GM18517 (cell line): Measurements from ENCODE around the gene KLF17.

Experiments
- ATAC-seq: cut with Tn5 transposase; IDR thresholded peaks from one replicate; pipeline ENCODE4 v1.9.1; 2021; ENCODE audit warnings: mild to moderate bottlenecking, moderate library complexity; ENCODE audit not compliant: unreplicated experiment

The KLF17 gene

DNA sequence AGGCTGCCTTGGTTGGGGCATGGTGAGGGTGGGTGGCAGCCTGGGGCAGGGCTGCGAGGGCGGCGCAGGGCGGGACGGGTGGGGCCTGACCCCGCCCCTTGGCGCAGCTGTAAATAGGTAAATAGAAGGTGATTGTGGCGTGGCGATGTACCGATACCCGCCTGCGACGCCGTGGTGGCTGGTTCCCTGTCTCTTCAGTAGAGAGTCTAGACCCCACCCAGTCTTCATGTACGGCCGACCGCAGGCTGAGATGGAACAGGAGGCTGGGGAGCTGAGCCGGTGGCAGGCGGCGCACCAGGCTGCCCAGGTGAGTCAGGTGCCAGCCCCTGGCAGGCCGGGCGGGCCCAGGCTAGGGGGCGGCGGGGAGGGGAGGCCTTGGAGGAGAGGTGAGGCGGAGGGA is at the start of gene KLF17:
TSS of gene KLF17 (plus strand) at position 140 of the 400 bp plus-strand sequence. CDS start at position 227, 87 bp downstream.
- no peak for ATAC-seq

- ATAC-seq = no peak
These were observed 47.2 kb upstream of the KLF17 start for GRCh38 chr1:44071461-44071860.

DNA sequence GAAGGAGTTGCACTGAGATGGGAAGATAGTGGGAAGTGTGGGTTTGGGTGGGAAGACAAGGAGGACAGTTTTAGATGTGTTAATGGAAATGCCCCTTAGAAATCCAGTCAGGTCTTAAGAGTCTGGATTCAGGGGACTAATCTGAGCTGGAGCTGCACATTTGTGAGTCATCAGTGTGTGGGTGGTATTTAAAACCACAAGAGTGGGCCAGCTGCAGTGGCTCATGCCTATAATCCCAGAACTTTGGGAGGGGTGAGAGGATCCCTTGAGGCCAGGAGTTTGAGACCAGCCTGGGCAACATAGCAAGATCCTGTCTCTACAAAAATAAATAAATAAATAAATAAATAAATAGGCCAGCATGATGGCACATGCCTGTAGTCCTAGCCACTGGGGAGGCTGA is 46.4 kb upstream of the KLF17 start:
- no peak for ATAC-seq

- no peak for ATAC-seq
These were observed 45.8 kb upstream of the KLF17 start for GRCh38 chr1:44072821-44073220.

DNA sequence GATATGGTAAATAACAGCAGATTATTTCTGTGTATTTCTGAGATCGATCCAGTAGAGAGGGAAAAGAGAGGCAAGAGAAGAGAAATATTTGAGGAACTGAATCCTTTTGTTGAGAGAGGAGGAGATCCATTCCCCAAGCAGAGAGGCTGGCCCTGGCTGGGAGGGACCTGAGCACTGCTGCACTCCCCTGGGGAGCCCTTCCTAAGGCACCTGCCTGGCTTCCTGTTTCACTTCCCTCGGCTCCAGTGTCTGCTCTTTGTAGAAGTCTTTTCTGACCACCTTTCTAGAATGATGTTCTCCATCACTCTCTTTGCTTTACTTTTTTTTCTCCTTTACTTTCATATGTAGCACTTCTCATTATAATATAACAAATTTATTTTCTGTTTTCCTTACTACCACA is 45.1 kb upstream of the KLF17 start:
- ATAC-seq = no peak

DNA sequence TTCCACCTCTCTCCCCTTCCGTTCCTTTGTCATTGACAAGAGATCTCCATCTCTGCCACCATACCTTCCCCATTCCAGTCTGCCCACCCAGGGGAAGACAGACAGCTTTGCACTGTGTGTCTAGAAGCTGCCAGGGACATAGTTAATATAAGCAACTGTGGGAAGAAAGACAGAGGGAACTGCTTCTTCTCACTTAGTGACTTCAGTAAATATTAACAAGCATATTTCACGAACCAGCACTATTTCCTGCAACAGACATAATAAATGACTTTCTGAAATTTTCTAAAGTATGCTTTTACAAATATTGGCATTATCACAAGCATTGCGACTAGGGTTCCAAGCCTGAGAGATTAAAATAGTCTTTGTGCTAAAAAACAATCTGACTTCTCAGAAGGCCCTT is 44.2 kb upstream of the KLF17 start:
- no peak for ATAC-seq

- ATAC-seq = no peak
These were observed 42.6 kb upstream of the KLF17 start for GRCh38 chr1:44076066-44076465.

DNA sequence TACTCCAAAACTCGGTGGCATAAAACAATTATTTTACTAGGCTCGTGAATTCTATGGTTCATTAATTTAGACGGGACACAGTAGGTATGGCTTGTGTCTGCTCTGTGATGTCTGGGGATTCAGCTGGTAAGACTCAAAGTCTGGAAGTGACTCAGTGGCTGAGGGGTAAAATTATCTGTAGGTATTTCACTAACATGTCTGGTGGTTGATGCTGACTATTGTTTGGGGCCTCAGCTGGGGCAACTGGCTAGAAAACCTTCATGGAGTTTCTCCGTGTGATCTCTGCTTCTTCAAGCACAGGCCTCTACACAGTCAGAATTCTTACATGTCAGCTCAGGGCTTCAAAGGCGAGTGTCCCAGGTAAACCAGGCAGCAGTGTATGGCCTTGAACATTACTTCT is 41.2 kb upstream of the KLF17 start:
- ATAC-seq = no peak

DNA sequence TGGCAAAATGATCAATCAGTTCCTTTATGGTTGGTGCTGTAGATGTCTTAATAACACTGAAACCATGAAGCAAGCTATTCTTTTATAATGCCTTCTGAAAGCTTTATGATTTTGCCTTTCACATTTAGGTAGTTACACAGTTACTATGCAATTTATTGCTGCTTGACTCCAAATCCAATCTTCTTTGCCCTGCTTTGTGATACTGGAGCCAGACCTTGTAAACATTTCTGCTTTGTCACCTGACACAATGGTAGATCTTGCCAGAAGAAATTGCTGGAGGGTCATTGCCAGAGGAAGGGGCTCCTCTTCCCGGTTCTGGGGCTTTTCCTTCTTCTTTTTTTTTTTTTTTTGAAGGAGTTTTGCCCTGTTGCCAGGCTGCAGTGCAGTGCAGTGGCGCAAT is 40.5 kb upstream of the KLF17 start:
- ATAC-seq = no peak

DNA sequence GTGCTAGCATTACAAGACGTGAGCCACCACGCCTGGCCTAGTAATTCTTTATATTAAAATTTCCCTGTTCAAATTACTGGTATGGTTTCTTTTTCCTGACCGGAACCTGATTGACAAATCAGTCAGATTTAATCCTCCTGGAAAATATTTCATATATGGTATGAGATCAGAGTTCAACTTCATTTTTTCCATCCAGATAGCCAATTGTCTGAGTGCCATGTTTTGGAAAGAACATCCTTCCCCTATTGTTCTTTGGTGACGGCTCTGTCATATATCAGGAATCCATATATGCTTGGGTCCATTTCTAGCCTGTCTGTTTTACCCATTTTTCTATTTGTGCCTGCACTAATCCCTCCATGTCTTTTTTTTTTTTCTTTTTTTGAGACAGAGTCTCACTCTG is 39.1 kb upstream of the KLF17 start:
- ATAC-seq = no peak

DNA sequence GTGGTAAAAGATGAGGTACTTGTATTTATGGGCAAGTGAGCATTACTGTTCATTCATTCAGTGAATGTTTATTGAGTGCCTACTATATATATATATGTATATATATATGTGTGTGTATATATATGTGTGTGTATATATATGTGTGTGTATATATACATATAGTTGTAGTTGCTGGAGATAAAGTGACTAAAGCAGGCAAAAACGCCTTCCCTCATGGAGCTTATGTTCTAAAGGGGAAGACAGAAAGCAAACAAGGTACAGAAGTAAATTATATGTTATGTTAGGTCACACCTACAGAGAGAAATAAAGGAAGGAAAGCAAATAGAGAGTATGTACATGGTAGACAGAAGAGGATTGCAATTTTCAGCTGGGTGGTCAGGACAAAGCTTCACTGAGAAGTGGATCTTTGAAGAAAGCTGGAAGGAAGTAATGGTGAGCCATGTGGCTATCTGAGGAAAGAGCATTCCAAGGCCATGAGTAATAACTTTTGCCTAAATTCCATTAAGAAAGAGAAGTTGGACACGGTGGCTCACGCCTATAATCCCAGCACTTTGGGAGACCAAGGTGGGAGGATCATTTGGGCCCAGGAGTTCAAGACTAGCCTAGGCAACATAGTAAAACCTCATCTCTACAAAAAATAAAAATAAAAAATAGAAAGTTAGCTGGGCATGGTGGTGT is 33.5 kb upstream of the KLF17 start:
- ATAC-seq = no peak

- ATAC-seq = no peak
These were observed 31.7 kb upstream of the KLF17 start for GRCh38 chr1:44086692-44087474.

DNA sequence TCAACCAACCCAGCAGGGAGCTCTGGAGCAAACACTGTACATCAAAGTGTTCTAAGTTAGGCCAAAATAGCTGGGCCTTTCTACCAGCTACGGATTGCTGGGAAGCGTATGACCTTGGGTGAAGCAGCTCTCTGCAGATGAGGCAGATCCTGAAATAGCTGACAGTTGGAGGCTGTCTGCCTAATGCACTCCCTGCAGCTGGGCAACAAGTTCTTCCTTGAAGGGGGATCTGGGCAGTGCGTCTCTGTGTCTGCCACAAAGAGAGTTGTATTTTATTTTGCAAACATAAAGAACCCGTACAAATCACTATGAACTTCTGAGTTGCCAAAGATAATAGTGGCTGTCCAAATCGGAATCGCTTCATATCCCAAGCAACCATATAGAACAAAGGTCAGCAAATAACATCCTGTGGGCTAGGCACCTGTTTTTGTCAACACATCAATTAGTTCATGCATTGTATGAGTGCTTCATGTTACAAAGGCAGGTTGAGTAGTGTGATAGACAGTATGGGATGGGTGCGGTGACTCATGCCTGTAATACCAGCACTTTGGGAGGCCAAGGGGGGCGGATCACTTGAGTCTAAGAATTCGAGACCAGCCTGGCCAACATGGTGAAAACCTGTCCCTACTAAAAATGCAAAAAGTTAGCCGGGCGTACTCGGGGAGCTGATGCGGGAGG is 29.1 kb upstream of the KLF17 start:
- ATAC-seq = no peak

GRCh38 chr1:44090429-44091252 is 28.0 kb upstream of the KLF17 start:
- no peak for ATAC-seq

GRCh38 chr1:44094047-44094446 is 24.6 kb upstream of the KLF17 start:
- ATAC-seq = no peak

DNA sequence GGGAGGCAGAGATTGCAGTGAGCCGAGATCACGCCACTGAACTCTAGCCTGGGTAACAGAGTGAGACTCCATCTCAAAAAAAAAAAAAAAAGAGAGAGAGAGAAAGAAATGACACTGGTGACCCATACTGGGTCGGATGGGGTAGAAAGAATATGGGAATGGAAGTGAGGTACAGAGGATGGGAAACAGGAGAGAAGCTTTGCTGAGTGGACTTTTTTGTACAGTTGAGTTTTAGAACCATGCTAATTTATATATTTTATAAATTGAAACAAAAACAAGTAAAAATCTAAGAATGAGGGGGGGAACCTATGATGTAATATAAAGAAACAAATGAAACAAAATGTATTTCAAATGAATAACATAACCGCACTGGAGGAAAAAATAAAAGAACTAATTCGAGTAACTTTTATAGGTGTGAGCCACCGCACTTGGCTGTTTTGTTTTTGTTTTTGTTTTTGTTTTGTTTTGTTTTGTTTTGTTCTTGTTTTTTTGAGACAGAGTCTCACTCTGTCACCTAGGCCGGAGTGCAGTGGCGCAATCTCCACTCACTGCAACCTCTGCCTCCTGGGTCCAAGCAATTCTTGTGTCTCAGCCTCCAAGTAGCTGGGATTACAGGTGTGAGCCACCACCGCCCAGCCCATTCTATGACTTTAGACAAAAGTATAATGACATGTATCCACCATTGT is 18.3 kb upstream of the KLF17 start:
- ATAC-seq = no peak

DNA sequence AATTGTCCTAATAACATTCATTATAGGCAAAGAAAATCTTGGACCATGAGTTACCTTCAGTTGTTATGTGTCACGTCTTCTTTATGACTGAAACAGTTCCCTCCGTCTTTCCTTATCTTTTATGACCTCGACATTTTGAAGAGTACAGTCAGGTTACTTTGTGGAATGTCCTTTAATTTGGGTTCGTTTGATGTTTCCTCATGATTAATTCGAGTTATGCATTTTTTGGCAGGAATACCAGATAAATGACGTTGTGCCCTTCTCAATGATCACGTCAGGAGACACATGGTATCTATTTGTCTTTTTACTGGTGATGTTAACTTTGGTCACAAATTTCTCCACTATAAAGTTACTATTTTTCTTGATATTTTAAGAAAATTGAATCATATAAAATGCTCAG is 17.3 kb upstream of the KLF17 start:
- ATAC-seq = no peak

DNA sequence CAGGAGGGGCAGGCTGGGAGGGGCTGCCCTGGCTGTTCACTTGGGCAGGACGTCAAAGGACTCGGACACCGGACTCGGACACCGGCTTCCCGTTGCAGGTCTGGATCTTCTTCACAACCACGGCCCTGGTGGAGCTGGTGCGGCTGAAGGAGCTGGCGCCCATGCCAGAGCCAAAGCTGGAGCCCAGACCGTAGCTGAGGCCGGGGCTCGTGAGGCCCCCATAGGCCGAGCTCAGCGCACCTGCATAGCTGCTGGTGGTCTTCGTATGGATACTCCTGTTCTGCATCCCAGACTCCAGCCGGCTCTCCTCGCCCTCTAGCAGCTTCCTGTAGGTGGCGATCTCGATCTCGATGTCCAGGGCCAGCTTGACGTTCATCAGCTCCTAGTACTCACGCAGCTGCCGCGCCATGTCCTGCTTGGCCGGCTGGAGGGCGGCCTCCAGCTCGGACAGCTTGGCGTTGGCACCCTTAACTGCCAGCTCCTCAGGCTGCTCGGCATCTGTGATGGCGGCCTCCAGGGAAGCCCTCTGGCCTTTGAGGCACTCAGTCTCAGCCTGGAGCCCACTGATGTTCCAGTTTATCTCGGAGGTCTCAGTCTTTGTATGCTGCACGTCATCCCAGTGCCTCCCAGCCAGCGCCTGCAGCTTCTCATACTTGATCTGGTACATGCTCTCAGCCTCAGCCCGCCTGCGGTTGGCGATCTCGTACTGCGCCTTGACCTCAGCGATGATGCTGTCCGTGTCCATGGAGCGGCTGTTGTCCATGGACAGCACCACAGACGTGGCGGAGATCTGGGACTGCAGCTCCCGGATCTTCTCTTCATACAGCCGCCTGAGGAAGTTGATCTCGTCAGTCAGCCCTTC is 15.1 kb upstream of the KLF17 start:
- ATAC-seq = no peak

DNA sequence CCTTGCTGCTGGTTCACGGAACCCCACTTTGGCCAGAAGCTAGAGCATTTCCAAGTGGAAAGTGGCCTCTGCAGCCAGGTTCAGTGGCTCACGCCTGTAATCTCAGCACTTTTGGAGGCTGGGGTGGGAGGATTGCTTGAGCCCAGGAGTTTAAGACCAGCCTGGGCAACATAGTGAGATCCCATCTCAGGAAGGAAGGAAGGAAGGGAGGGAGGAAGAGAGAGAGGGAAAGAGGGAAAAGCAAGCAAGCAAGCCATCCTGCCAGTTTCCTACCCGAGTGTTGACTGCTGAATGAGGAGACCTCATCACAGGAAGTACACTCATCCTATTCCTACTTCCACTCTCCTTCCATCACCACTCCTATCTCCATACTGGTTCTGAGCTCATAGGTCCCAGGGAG is 12.8 kb upstream of the KLF17 start:
- ATAC-seq = no peak

DNA sequence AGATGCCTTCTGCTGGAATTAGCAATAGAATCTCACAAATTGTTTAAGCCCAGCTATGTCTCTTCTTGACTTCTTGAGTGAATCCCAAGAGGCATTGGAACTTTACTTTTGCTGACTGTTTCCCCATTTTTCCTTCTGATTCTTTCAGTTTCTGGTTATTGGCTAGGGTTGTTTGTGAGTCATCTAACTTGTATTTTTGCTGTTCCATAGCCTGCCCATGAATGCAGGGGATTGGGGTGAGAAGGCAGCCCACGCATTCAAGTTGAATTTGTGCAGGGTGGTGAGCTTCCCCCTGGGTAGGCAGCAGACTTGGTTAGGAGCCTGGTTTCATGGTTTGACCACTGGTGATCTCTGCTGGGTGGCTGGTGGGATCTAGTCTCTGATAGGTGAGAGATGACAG is 10.4 kb upstream of the KLF17 start:
- ATAC-seq = no peak
